Neural cell (in vitro differentiated cells): ENCODE results near the gene FAM184A.

Experiments used
- SMC3 ChIP-seq: fragments of 450-650 bp; conservative IDR thresholded peaks from 2 replicates; pipeline ENCODE4 v1.6.1; 2014; ENCODE audit warnings: antibody characterized with exemption, mild to moderate bottlenecking, moderate library complexity; ENCODE audit not compliant: poor library complexity
- TAF1 ChIP-seq: IDR thresholded peaks from 2 replicates; pipeline ENCODE4 v1.6.1; 2012; ENCODE audit warnings: low read depth
- TF ChIP-seq, protein P1 (sequence below): fragments of 450-650 bp; IDR thresholded peaks from 2 replicates; pipeline ENCODE4 v1.5.1; 2014; ENCODE audit warnings: antibody characterized with exemption, mild to moderate bottlenecking, moderate library complexity; ENCODE audit not compliant: poor library complexity, severe bottlenecking
- TF ChIP-seq, protein P2 (sequence below): IDR thresholded peaks from 2 replicates; pipeline ENCODE4 v1.6.1; 2012; ENCODE audit warnings: borderline replicate concordance

DNA sequence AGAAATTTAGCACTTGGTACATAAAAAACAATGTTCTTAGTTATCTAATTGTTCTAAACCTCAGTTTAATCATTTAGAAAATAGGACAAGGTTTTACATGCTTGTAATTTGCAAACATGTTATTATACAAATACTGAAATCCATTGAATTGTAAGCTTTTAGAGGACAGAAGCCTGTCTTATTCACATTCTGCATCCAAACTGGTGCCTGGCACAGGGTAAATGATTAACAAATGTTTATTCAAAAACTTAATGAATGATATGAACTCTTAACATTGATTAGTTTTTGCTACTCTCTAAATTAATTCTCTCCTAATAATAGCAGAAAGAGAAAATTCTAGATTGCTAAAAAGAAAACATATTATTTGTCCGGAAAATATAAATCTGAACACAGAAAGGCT, 85.1 kb downstream of the FAM184A start:
- TF ChIP-seq, protein P1, sequence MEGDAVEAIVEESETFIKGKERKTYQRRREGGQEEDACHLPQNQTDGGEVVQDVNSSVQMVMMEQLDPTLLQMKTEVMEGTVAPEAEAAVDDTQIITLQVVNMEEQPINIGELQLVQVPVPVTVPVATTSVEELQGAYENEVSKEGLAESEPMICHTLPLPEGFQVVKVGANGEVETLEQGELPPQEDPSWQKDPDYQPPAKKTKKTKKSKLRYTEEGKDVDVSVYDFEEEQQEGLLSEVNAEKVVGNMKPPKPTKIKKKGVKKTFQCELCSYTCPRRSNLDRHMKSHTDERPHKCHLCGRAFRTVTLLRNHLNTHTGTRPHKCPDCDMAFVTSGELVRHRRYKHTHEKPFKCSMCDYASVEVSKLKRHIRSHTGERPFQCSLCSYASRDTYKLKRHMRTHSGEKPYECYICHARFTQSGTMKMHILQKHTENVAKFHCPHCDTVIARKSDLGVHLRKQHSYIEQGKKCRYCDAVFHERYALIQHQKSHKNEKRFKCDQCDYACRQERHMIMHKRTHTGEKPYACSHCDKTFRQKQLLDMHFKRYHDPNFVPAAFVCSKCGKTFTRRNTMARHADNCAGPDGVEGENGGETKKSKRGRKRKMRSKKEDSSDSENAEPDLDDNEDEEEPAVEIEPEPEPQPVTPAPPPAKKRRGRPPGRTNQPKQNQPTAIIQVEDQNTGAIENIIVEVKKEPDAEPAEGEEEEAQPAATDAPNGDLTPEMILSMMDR, result no peak
- TF ChIP-seq SMC3 (no peak), TAF1 (no peak)
- TF ChIP-seq, protein P2, sequence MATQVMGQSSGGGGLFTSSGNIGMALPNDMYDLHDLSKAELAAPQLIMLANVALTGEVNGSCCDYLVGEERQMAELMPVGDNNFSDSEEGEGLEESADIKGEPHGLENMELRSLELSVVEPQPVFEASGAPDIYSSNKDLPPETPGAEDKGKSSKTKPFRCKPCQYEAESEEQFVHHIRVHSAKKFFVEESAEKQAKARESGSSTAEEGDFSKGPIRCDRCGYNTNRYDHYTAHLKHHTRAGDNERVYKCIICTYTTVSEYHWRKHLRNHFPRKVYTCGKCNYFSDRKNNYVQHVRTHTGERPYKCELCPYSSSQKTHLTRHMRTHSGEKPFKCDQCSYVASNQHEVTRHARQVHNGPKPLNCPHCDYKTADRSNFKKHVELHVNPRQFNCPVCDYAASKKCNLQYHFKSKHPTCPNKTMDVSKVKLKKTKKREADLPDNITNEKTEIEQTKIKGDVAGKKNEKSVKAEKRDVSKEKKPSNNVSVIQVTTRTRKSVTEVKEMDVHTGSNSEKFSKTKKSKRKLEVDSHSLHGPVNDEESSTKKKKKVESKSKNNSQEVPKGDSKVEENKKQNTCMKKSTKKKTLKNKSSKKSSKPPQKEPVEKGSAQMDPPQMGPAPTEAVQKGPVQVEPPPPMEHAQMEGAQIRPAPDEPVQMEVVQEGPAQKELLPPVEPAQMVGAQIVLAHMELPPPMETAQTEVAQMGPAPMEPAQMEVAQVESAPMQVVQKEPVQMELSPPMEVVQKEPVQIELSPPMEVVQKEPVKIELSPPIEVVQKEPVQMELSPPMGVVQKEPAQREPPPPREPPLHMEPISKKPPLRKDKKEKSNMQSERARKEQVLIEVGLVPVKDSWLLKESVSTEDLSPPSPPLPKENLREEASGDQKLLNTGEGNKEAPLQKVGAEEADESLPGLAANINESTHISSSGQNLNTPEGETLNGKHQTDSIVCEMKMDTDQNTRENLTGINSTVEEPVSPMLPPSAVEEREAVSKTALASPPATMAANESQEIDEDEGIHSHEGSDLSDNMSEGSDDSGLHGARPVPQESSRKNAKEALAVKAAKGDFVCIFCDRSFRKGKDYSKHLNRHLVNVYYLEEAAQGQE, result no peak
